Peyer's patch (tissue), 4 donors: ENCODE measurements around the gene CALD1. TPM values are rescaled to one million over a fixed set of nuclear protein-coding genes. Genes with fewer than 3 reads are reported as not detected.

ENCODE experiments used
- DNase-seq, 3 donors: peaks; one replicate each; pipeline ENCODE4 v3.0.0-alpha.2; 2017 to 2019
- H3K27ac ChIP-seq, 4 donors: fragments of 200-600 bp; sonication (generic); one replicate each; pipeline ENCODE4 v1.5.1; 2016 to 2019
- H3K27me3 ChIP-seq, 2 donors: fragments of 200-600 bp; sonication (generic); one replicate each; pipeline ENCODE4 v1.5.1; 2019
- H3K36me3 ChIP-seq, 3 donors: fragments of 200-600 bp; sonication (generic); one replicate each; pipeline ENCODE4 v1.5.1; 2016 to 2019
- H3K4me1 ChIP-seq, 4 donors: fragments of 200-600 bp; sonication (generic); one replicate each; pipeline ENCODE4 v1.5.1; 2016 to 2019
- H3K4me3 ChIP-seq, 4 donors: fragments of 200-600 bp; sonication (generic); 1 replicate in 3 of 4; 2 replicates in 1 of 4; pipeline ENCODE4 v1.5.1; 2016 to 2019; ENCODE audit warnings: mild to moderate bottlenecking in 1 of 4
- H3K9me3 ChIP-seq, 4 donors: fragments of 200-600 bp; sonication (generic); one replicate each; pipeline ENCODE4 v1.5.1; 2016 to 2019; ENCODE audit warnings: mild to moderate bottlenecking in 1 of 4
- POLR2A ChIP-seq, 2 donors: fragments of 450-650 bp; IDR thresholded peaks; one replicate each; pipeline ENCODE4 v1.5.1; 2017; ENCODE audit warnings: antibody characterized with exemption in 2 of 2, mild to moderate bottlenecking in 2 of 2, moderate library complexity in 2 of 2
- total RNA-seq, 4 donors: library from RNA; depleted of rRNA; stranded (reverse); fragments of >200 nt; gene quantifications; one replicate each; pipeline ENCODE4 v1.1.0, GENCODE V29; 2016
- TF ChIP-seq, protein P1 (sequence below), 6 experiments: fragments of 450-650 bp in 4 of 6; fragments of 200-600 bp in 2 of 6; sonication (generic) in 1 of 6; IDR thresholded peaks; one replicate each; pipeline ENCODE4 v1.5.1; 2017 to 2019; ENCODE audit warnings: antibody characterized with exemption in 6 of 6, mild to moderate bottlenecking in 3 of 6, moderate library complexity in 1 of 6

Gene CALD1
- total RNA-seq, 4 donors from 2014 or later = 39.2 to 536 (median 83.1) TPM

DNA sequence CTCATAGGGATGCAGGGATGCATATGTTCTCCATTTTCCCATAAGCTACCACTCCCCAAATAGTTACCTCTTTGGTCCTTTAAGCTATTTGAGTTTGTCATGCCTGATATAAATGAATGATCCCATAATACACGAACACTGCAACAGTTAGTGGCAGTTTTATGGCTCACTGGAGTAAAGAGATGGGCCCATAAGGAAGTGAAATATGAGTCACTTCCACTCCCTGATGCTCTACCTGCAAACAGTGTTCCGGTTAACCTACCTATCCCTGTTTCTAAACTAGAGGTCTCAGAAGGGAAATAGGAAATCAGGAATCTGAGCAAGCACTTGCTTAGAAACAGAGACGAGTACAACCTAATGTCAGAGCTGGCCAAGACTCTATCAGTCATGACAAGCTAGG is 71.7 kb downstream of the CALD1 start:
- Histone ChIP-seq H3K4me3 (no peak overlapping the region), H3K4me1 (peaks cover 0 to 25% (median 0%) of the 10 kb centered on the region in 4 donors), H3K27ac (peak overlapping the region in 2 of 4 donors; percentile 21 to 23), H3K36me3 (no peaks in the 10 kb centered on the region), H3K9me3 (no peaks in the 10 kb centered on the region), H3K27me3 (no peaks in the 10 kb centered on the region)
- no peak for TF ChIP-seq POLR2A (IDR thresholded peaks at IDR 0.05)
- TF ChIP-seq, protein P1, sequence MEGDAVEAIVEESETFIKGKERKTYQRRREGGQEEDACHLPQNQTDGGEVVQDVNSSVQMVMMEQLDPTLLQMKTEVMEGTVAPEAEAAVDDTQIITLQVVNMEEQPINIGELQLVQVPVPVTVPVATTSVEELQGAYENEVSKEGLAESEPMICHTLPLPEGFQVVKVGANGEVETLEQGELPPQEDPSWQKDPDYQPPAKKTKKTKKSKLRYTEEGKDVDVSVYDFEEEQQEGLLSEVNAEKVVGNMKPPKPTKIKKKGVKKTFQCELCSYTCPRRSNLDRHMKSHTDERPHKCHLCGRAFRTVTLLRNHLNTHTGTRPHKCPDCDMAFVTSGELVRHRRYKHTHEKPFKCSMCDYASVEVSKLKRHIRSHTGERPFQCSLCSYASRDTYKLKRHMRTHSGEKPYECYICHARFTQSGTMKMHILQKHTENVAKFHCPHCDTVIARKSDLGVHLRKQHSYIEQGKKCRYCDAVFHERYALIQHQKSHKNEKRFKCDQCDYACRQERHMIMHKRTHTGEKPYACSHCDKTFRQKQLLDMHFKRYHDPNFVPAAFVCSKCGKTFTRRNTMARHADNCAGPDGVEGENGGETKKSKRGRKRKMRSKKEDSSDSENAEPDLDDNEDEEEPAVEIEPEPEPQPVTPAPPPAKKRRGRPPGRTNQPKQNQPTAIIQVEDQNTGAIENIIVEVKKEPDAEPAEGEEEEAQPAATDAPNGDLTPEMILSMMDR (IDR thresholded peaks at IDR 0.05) = no peak
- DNase-seq = no peak

DNA sequence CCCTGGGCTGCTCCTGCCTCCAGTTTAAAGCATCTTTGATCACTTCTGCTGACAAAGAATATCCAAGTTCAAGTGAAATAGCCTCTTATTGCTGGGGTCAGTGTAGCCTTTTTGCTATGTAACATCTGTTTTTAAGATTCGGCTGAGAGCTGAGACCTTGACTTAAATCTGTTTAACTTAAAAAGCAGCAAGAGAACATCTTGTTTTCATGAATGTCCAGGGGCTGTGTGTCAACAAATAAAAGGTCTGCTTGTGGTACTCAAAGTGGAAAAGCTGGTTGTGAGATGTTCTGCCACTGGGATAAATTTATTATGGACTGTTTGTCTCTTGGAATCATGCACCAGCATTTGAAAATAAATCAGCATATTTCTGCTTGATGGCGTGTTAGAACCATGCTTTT is 73.2 kb downstream of the CALD1 start:
- TF ChIP-seq, protein P1 (IDR thresholded peaks at IDR 0.05) = no peak
- TF ChIP-seq POLR2A (IDR thresholded peaks at IDR 0.05) = no peak
- no peaks in the 10 kb centered on the region for H3K9me3 ChIP-seq
- H3K27ac ChIP-seq = peak overlapping the region in 2 of 4 donors; percentile 52 to 59
- H3K4me1 ChIP-seq = peaks cover 0 to 25% (median 0%) of the 10 kb centered on the region in 4 donors
- H3K4me3 ChIP-seq = no peak overlapping the region
- no peak for DNase-seq
- H3K36me3 ChIP-seq = no peaks in the 10 kb centered on the region
- H3K27me3 ChIP-seq = no peaks in the 10 kb centered on the region

DNA sequence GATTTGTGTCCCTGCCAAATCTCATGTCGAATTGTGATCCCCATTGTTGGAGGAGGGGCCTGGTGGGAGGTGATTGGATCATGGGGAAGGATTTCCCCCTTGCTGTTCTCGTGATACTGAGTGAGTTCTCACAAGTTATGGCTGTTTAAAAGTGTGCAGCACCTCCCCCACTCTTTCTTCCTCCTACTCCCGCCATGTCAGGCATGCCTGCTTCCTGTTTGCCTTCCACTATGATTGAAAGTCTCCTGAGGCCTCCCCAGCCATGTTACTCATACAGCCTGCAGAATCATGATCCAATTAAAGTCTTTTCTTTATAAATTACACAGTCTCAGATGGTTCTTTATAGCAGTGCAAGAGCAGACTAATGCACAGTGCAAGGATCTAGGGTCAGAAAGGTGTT is 75.4 kb downstream of the CALD1 start:
- peak overlapping the region in 2 of 4 donors; percentile 28 to 67 for H3K27ac ChIP-seq
- no peaks in the 10 kb centered on the region for H3K9me3 ChIP-seq
- DNase-seq = no peak
- H3K27me3 ChIP-seq = no peaks in the 10 kb centered on the region
- peaks cover 0 to 25% (median 0%) of the 10 kb centered on the region in 4 donors for H3K4me1 ChIP-seq
- TF ChIP-seq, protein P1 (IDR thresholded peaks at IDR 0.05) = no peak
- no peaks in the 10 kb centered on the region for H3K36me3 ChIP-seq
- no peak overlapping the region for H3K4me3 ChIP-seq

DNA sequence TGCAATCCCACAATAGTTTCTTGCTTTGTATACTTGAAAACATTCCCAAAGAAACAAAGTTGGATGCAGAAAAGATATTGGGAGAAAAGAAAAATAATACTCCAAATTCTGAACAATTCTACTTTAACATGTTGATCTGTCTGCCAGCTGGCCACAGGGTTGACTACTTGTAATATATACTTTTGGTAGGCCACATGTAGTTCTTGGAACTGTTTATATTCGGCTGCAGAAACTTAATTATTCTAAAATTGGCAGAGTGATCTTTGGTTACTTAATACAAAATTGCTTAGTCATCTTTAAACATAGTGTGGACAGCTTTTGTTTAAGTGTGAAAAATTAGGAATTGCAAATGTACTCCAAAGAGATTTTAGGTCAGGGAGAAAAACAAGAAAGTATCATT is 76.0 kb downstream of the CALD1 start:
- Histone ChIP-seq H3K4me1 (peaks cover 0 to 22% (median 0%) of the 10 kb centered on the region in 4 donors), H3K27me3 (no peaks in the 10 kb centered on the region), H3K9me3 (no peaks in the 10 kb centered on the region), H3K4me3 (no peak overlapping the region), H3K36me3 (no peaks in the 10 kb centered on the region), H3K27ac (peak overlapping the region in 3 of 4 donors; percentile 28 to 67 (median 49))
- DNase-seq = no peak
- TF ChIP-seq POLR2A (IDR thresholded peaks at IDR 0.05) = no peak
- TF ChIP-seq, protein P1 (IDR thresholded peaks at IDR 0.05) = no peak

DNA sequence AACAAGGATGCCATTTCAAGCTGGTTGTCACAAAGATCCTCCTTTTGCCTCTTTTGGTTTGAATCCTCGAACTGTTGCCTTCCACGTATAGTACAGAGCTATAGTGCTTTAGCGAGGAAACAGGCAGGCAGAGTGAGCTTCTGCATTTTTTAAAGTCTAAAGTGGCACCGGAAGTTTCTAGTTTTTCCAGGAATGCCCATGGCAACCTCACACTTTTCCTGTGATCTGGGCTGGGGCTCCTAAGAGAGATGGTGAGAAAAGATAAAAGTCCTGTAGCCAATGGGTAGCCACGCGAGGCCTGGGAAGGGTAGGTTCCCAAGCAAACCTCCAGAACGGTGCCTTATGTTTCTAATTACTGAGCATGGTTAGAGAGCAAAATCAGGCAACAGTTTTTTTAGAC is 76.7 kb downstream of the CALD1 start:
- peaks cover 0 to 21% (median 0%) of the 10 kb centered on the region in 4 donors for H3K4me1 ChIP-seq
- no peak for TF ChIP-seq POLR2A (IDR thresholded peaks at IDR 0.05)
- TF ChIP-seq, protein P1 (IDR thresholded peaks at IDR 0.05) = no peak

DNA sequence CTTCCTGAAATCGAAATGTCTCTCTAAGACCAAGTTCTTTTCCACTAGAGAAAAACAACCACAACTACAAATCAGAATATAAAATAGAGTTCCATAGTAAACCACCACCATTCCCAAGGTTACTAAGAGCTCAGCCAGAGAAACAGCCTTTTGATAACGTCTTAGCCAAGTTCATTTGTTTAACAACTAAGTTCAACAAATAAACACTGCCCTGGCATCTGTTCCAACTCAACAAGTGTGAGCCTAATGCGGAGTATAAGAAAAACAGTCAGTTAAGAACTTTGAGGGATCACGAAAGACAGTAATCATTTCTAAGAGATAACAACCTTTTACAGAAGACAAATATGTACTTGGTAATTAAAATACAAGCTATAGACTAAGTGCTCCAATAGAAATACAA is 77.3 kb downstream of the CALD1 start:
- TF ChIP-seq, protein P1 (IDR thresholded peaks at IDR 0.05) = no peak
- no peak for TF ChIP-seq POLR2A (IDR thresholded peaks at IDR 0.05)
- H3K4me3 ChIP-seq = no peak overlapping the region
- peaks cover 0 to 20% (median 0%) of the 10 kb centered on the region in 4 donors for H3K4me1 ChIP-seq
- no peaks in the 10 kb centered on the region for H3K27me3 ChIP-seq
- DNase-seq = no peak
- H3K36me3 ChIP-seq = no peaks in the 10 kb centered on the region
- peak overlapping the region in 2 of 4 donors; percentile 10 to 67 for H3K27ac ChIP-seq
- H3K9me3 ChIP-seq = no peaks in the 10 kb centered on the region

More for the DNA sequence above, 76.7 kb downstream of the CALD1 start:
- H3K36me3 ChIP-seq = no peaks in the 10 kb centered on the region
- H3K4me3 ChIP-seq = no peak overlapping the region
- H3K27ac ChIP-seq = peak overlapping the region in 3 of 4 donors; percentile 28 to 67 (median 49)
- no peak for DNase-seq
- H3K27me3 ChIP-seq = no peaks in the 10 kb centered on the region
- H3K9me3 ChIP-seq = no peaks in the 10 kb centered on the region
